Measurements from ENCODE around the gene ZDHHC14. TPM values are rescaled to one million over a fixed set of nuclear protein-coding genes. Genes with fewer than 3 reads are reported as not detected.

The ZDHHC14 gene
- total RNA-seq, 1 donor from 2014 or later: 26.1 TPM

DNA sequence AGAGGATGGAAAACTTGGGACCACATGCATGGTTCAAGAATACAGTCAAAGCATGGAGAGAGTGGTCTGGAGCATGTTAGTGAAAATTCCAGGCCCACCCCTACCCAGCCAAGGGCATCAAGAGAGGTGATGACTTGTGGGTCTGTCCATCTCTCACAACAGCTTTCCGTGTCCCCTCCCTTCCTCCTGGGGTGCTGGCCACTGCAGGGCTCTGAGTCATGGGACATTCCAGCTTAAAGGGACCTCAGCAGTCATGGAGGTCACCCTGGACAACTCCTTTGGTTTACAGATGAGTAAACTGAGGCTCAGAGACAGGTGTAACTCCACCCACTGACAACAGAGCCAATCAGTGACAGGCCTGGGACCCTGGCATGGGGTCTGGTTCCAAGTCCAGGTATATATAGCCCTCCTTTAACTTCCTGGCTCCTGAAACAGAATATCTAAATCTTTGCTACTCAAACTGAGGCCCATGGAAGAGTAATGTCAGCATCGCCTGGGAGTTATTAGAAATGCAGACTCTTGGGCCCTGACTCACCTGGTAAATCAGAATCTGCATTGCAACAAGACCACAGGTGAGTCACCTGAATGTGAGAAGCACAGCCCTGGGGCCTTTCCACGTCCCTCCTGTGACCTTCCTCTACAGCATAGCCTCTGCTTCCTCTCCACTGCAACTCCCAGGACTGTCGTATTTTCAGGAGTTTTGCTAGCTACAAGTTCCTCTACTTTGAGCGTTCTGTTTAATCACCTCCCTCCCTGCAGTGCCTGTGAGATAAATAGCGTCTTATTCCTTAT, 170.2 kb downstream of the ZDHHC14 start:
- Mint-ChIP-seq H3K4me3 (ENCODE audit: unreplicated experiment) (no peak overlapping the region), H3K27me3 (ENCODE audit: unreplicated experiment) (peaks cover 6% of the 10 kb centered on the region), H3K4me1 (ENCODE audit: unreplicated experiment) (peaks cover 32% of the 10 kb centered on the region), H3K27ac (ENCODE audit: unreplicated experiment) (peak overlapping the region; percentile 19), H3K36me3 (ENCODE audit: low read depth, unreplicated experiment) (peaks cover 4% of the 10 kb centered on the region), H3K9me3 (ENCODE audit: unreplicated experiment) (no peaks in the 10 kb centered on the region)
- TF ChIP-seq, protein P1, sequence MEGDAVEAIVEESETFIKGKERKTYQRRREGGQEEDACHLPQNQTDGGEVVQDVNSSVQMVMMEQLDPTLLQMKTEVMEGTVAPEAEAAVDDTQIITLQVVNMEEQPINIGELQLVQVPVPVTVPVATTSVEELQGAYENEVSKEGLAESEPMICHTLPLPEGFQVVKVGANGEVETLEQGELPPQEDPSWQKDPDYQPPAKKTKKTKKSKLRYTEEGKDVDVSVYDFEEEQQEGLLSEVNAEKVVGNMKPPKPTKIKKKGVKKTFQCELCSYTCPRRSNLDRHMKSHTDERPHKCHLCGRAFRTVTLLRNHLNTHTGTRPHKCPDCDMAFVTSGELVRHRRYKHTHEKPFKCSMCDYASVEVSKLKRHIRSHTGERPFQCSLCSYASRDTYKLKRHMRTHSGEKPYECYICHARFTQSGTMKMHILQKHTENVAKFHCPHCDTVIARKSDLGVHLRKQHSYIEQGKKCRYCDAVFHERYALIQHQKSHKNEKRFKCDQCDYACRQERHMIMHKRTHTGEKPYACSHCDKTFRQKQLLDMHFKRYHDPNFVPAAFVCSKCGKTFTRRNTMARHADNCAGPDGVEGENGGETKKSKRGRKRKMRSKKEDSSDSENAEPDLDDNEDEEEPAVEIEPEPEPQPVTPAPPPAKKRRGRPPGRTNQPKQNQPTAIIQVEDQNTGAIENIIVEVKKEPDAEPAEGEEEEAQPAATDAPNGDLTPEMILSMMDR (IDR thresholded peaks at IDR 0.05; ENCODE audit: unreplicated experiment): no peak
- no peak for DNase-seq (ENCODE audit: low spot score)

DNA sequence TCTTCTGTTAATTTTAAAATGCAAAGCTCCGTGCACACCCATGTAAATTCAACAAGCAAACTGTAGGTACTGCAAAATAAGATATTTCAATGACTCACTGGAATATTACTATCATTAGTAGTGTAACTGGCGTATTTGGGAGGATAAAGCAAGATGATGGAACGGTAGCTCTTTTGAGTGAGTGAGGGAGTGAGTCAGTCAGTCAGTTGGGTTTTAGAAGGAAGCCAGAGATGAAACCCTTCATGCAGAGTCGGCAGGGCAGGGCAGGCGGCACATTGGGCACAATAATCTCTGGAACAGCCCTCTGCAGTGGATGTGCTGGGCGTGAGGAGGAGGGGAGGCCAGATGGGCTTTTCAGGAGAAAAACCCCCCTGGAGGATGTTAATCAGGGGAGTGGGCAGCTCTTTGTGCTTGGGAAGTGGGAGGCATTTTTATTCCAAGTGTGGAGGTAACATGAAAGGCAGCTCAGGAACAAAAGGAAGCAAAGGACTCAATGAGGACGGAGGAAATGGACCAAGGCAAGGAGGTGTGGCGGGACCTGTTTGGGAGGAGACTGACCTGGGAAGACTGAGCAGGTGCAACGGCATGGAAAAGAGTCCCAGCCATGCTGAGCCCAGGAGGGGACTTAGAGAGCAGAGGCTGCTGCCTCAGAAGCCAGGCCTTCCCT, 171.2 kb downstream of the ZDHHC14 start:
- TF ChIP-seq, protein P1 (IDR thresholded peaks at IDR 0.05; ENCODE audit: unreplicated experiment): no peak
- no peak for DNase-seq (ENCODE audit: low spot score)
- H3K27ac Mint-ChIP-seq (ENCODE audit: unreplicated experiment): no peak overlapping the region
- no peaks in the 10 kb centered on the region for H3K9me3 Mint-ChIP-seq (ENCODE audit: unreplicated experiment)
- H3K36me3 Mint-ChIP-seq (ENCODE audit: low read depth, unreplicated experiment): peaks cover 9% of the 10 kb centered on the region
- peaks cover 6% of the 10 kb centered on the region for H3K27me3 Mint-ChIP-seq (ENCODE audit: unreplicated experiment)
- no peak overlapping the region for H3K4me3 Mint-ChIP-seq (ENCODE audit: unreplicated experiment)
- peaks cover 25% of the 10 kb centered on the region for H3K4me1 Mint-ChIP-seq (ENCODE audit: unreplicated experiment)

DNA sequence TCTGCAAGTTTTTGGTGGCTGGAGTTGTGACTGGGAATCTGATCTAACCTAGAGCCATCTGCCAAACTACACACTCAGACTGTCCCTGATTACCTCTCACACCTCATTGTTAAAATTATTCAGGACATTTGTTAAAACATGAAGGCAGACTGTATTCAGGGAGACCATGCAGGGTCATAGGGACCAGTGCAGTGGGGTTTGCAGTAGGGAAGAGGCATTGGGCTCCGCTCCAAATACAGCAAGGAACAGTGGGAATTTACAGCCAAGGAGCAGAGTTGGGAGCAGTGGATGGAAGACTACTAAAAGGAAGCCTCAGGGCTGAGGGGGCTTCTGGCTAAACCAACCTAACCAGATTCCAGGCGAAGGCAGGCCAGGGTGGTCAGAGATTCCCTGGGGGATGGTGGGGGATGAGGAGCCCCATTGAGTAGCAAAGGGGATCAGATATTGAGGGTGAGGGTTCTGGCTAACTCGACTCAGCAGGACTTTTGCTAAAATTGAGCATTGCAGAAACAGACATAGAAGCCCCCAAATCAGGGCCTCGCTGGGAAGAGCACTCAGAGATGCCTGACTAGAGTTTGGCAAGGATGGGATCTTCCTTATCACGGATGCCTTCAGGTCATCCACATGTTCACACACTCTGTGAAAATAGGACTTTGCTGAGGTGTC, 172.0 kb downstream of the ZDHHC14 start:
- H3K27me3 Mint-ChIP-seq (ENCODE audit: unreplicated experiment): peaks cover 6% of the 10 kb centered on the region
- no peak for DNase-seq (ENCODE audit: low spot score)
- H3K9me3 Mint-ChIP-seq (ENCODE audit: unreplicated experiment): no peaks in the 10 kb centered on the region
- H3K36me3 Mint-ChIP-seq (ENCODE audit: low read depth, unreplicated experiment): peaks cover 9% of the 10 kb centered on the region
- TF ChIP-seq, protein P1 (IDR thresholded peaks at IDR 0.05; ENCODE audit: unreplicated experiment): no peak
- H3K27ac Mint-ChIP-seq (ENCODE audit: unreplicated experiment): no peak overlapping the region
- H3K4me3 Mint-ChIP-seq (ENCODE audit: unreplicated experiment): no peak overlapping the region
- peaks cover 23% of the 10 kb centered on the region for H3K4me1 Mint-ChIP-seq (ENCODE audit: unreplicated experiment)

DNA sequence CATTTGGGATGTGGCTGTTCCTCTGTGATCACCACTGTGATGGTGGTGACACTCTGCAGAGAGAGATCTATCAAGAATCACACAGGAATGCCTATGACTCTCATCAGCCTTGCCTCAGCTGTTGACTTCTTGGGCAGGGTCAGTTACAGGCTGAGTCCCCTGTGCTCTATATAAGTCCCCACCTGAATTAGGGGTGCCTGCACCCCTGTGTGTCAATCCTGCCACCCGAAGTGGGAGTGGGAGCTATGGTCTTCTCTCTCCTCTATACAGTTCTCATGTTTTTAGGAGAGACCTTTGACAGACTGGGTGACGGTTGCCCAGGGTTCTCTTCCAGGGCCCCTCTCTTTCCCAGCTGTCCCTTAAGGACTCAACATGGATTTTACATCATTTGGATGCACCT, 173.8 kb downstream of the ZDHHC14 start:
- Mint-ChIP-seq H3K9me3 (ENCODE audit: unreplicated experiment) (no peaks in the 10 kb centered on the region), H3K4me1 (ENCODE audit: unreplicated experiment) (peaks cover 16% of the 10 kb centered on the region), H3K27ac (ENCODE audit: unreplicated experiment) (no peak overlapping the region), H3K27me3 (ENCODE audit: unreplicated experiment) (peaks cover 6% of the 10 kb centered on the region), H3K36me3 (ENCODE audit: low read depth, unreplicated experiment) (peaks cover 12% of the 10 kb centered on the region), H3K4me3 (ENCODE audit: unreplicated experiment) (no peak overlapping the region)
- TF ChIP-seq, protein P1 (IDR thresholded peaks at IDR 0.05; ENCODE audit: unreplicated experiment): no peak
- DNase-seq (ENCODE audit: low spot score): no peak
